Measurements from ENCODE around the gene PITPNM2. TPM values are rescaled to one million over a fixed set of nuclear protein-coding genes. Genes with fewer than 3 reads are reported as not detected.

Gene PITPNM2
- total RNA-seq, result 9.1 and 9.3 TPM in 2 replicates

DNA sequence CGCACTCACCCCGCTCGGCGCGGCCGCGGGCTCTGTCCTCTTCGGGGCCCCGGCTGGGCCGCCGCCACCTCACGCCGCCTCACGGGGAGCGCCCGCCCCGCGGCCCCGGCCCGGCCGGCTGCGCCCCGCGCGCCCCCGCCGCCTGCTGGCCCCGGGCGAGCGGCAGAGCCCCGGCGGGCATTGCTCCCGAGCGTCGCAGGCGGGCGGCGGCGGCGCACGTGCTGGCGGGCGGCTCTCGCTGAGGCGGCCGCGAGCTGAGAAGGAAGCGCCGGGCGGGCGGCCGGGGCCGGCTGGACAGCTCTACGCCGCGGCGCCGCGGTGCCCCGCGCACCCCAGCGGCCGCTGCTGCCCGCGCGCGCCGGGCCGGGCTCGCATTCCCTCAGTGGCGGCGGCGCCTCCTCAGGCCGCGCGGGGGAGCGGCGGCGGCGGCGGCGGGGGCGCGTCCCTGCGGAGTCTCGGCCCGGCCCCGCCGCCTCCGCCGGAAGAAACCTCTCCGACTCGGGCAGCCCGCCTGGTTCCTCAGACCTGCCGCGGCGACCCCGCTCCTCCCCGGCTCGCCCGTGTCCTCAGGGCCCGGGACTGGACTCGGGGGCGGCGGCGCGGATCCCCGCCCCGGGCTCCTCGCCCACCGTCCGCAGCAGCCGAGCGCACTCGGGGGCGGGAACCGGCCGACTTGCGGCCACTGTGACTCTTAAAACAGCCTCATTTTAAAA lies at the start of gene PITPNM2:
Gene PITPNM2, minus strand, starts transcription at position 347 of the 713 bp plus-strand sequence. CDS start 116,500 bp downstream, outside the sequence.

Other genes starting within 250 kb of the PITPNM2 start
- 12.8 and 13.4 TPM in 2 replicates for gene ABCB9, start 184.6 kb downstream of the PITPNM2 start, total RNA-seq
- gene OGFOD2, start 175.8 kb downstream of the PITPNM2 start, total RNA-seq, result 10.4 and 11.8 TPM in 2 replicates
- gene ARL6IP4, start 170.4 kb downstream of the PITPNM2 start, total RNA-seq, result 166 and 188 TPM in 2 replicates
- 69.7 and 92.2 TPM in 2 replicates for gene MPHOSPH9, start 82.1 kb upstream of the PITPNM2 start, total RNA-seq
- 7.6 and 11.5 TPM in 2 replicates for gene MTRFR, start 82.3 kb upstream of the PITPNM2 start, total RNA-seq
- 196 and 260 TPM in 2 replicates for gene CDK2AP1, start 120.8 kb upstream of the PITPNM2 start, total RNA-seq
- gene SBNO1, start 213.8 kb upstream of the PITPNM2 start, total RNA-seq, result 54.9 and 57.4 TPM in 2 replicates
- gene KMT5A, start 233.0 kb upstream of the PITPNM2 start, total RNA-seq, result 74.1 and 79.8 TPM in 2 replicates